GM21447 (cell line): ENCODE measurements around the gene CEBPZOS.

ENCODE experiments used
- ATAC-seq: cut with Tn5 transposase; IDR thresholded peaks from one replicate; pipeline ENCODE4 v1.9.1; 2021; ENCODE audit not compliant: unreplicated experiment

CEBPZOS gene

GRCh38 chr2:37231241-37232130 lies 35.2 kb downstream of the CEBPZOS start, which contains the start of the genes CEBPZ and NDUFAF7:
Gene CEBPZ, minus strand, starts transcription at chr2:37231596. Its CDS starts 29 bp downstream, at chr2:37231567.
Gene NDUFAF7, plus strand, starts transcription at chr2:37231658. Its CDS starts 48 bp downstream, at chr2:37231706.
- peak; percentile 98 for ATAC-seq

- peak; percentile 12 for ATAC-seq
Measured at GRCh38 chr2:37232131-37232933, 36.0 kb downstream of the CEBPZOS start.

GRCh38 chr2:37243435-37243834 lies 47.1 kb downstream of the CEBPZOS start:
- no peak for ATAC-seq

- peak; percentile 93 for ATAC-seq
Measured at GRCh38 chr2:37244017-37244416, 47.7 kb downstream of the CEBPZOS start.

DNA sequence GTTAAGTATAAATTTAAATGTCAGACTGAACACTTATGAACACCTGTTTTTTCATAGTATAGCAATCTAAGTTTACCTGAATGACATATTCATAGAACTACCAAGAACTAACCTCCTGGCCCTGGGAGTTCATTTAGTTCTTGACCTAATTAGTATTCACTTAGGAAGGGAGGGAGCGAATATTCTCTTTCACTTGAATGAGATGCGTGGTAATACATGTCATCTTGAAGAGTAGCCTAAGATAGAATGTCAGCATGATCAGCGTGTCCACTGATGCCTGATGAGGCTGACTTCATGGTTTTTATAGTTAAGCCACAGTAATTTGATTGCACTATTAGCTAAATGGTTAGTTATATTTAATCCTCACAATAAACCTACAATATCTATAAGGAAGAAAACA lies 48.5 kb downstream of the CEBPZOS start:
- ATAC-seq, result no peak

- no peak for ATAC-seq
Measured at GRCh38 chr2:37246205-37246604, 49.9 kb downstream of the CEBPZOS start.

DNA sequence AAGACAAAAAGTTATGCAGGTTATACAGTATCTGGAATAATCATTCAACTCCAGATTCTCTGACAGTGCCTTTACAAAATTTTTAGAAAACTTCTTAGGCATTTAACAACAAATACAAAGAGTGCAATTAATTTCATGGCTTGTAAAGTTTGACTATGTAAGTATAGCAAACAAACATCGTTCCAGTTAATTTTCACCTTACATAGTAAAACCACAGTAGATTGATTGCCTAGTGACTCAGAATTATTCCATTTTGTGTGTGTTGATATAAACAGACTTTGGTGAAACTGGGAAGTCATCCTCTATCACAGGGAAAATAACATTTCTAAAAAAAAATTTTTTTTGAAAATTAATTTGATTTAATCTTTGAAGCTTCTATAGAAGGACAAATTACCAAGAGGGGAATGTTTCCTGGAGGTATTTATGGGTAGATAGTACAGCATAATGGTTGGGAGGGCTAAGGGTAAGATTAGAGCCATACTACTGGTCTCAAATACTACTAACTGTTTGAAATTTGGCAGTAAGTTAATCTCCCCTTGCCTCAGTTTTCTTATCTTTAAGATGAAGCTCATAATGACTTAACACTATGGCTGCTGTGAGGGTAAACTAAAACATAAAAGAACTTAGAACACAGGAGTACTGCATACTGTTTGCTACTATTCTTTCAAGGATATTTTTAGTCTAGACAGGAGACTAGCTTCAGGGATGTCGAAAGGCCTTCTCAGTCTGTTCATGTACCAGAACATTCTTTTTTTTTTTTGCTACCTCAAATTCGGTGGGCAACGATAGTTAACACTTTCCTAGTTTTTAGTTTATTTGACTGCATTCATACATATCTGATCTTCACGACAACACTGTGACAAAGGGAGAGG lies 54.8 kb downstream of the CEBPZOS start:
- ATAC-seq, result no peak
